Keratinocyte (primary cell): ENCODE measurements around the gene SCFD1. TPM values are rescaled to one million over a fixed set of nuclear protein-coding genes. Genes with fewer than 3 reads are reported as not detected.
"Not testable (repeated sequence)": the region's sequence is repeated elsewhere in the genome, so short reads cannot be mapped to it uniquely, and the experiment has no call there.

Experiments used
- DNase-seq: peaks from one replicate; pipeline ENCODE4 v3.0.0-alpha.2; 2011; ENCODE audit warnings: low read depth, missing footprints, low spot score
- FAIRE-seq: peaks from 2 replicates; lab custom pipeline; 2011; peaks lifted over from hg19 to GRCh38; lab: Jason Lieb, UNC
- H2AFZ ChIP-seq: 2 replicates; pipeline ENCODE4 v1.6.0; 2012; ENCODE audit warnings: low read length, control low read depth, inconsistent platforms; ENCODE audit not compliant: control insufficient read depth
- H3K27ac ChIP-seq: 2 replicates; pipeline ENCODE4 v1.5.1; 2011; ENCODE audit warnings: low read length; ENCODE audit not compliant: control insufficient read depth, insufficient read depth
- H3K27me3 ChIP-seq: 3 replicates; pipeline ENCODE4 v1.6.0; 2011; ENCODE audit warnings: low read length; ENCODE audit not compliant: control insufficient read depth, insufficient read depth; ENCODE audit errors: extremely low read depth
- H3K36me3 ChIP-seq, 2 experiments: 2 replicates in 1 of 2; 3 replicates in 1 of 2; pipeline ENCODE4 v1.5.1; 2011; ENCODE audit warnings: low read length in 2 of 2, mild to moderate bottlenecking in 1 of 2; ENCODE audit not compliant: control insufficient read depth in 2 of 2, insufficient read depth in 2 of 2; ENCODE audit errors: extremely low read depth in 1 of 2
- H3K4me1 ChIP-seq: 3 replicates; pipeline ENCODE4 v1.5.1; 2011; ENCODE audit warnings: low read length; ENCODE audit not compliant: control insufficient read depth, insufficient read depth; ENCODE audit errors: extremely low read depth
- H3K4me2 ChIP-seq: 3 replicates; pipeline ENCODE4 v1.6.0; 2011; ENCODE audit warnings: low read depth, low read length; ENCODE audit not compliant: control insufficient read depth, insufficient read depth; ENCODE audit errors: extremely low read depth
- H3K4me3 ChIP-seq, 3 experiments: fragments of 200-600 bp in 1 of 3; sonication (generic) in 1 of 3; 2 replicates in 2 of 3; 3 replicates in 1 of 3; pipeline ENCODE4 v1.5.1; 2011 to 2016; ENCODE audit warnings: low read length in 3 of 3, mild to moderate bottlenecking in 3 of 3, control low read depth in 2 of 3, inconsistent platforms in 1 of 3, low read depth in 1 of 3, mixed read lengths in 1 of 3, mixed run types in 1 of 3, moderate library complexity in 1 of 3; ENCODE audit not compliant: control insufficient read depth in 2 of 3, insufficient read depth in 2 of 3; ENCODE audit errors: extremely low read depth in 1 of 3
- H3K79me2 ChIP-seq: 2 replicates; pipeline ENCODE4 v1.6.0; 2012; ENCODE audit warnings: low read length; ENCODE audit not compliant: control insufficient read depth, insufficient read depth
- H3K9ac ChIP-seq: 3 replicates; pipeline ENCODE4 v1.6.0; 2011; ENCODE audit warnings: low read length; ENCODE audit not compliant: control insufficient read depth, insufficient read depth; ENCODE audit errors: extremely low read depth
- H3K9me1 ChIP-seq: 3 replicates; pipeline ENCODE4 v1.6.0; 2011; ENCODE audit warnings: low read length; ENCODE audit not compliant: control insufficient read depth, insufficient read depth; ENCODE audit errors: extremely low read depth
- H3K9me3 ChIP-seq: 2 replicates; pipeline ENCODE4 v1.5.1; 2012; ENCODE audit warnings: low read depth, low read length; ENCODE audit not compliant: control insufficient read depth
- H4K20me1 ChIP-seq: 3 replicates; pipeline ENCODE4 v1.6.0; 2011; ENCODE audit warnings: low read length; ENCODE audit not compliant: control insufficient read depth, insufficient read depth; ENCODE audit errors: extremely low read depth
- CTCF ChIP-seq, 3 experiments: IDR thresholded peaks in 1 of 3; conservative IDR thresholded peaks in 1 of 3; optimal IDR thresholded peaks in 1 of 3; 2 replicates in 2 of 3; 3 replicates in 1 of 3; pipeline versions ENCODE3 to v1.5.1; 2011; ENCODE audit warnings: low read length in 3 of 3, mild to moderate bottlenecking in 3 of 3, moderate library complexity in 2 of 3, control low read depth in 1 of 3, inconsistent platforms in 1 of 3; ENCODE audit not compliant: insufficient read depth in 2 of 3; ENCODE audit errors: extremely low read depth in 1 of 3
- EZH2 ChIP-seq: IDR thresholded peaks from one replicate; pipeline ENCODE4 v1.6.1; 2012; ENCODE audit warnings: inconsistent platforms, mild to moderate bottlenecking, low read length, moderate library complexity
- dilution Hi-C: fragments of 300-500 bp; cut with MboI; formaldehyde crosslinking; loops from one replicate; pipeline ENCODE4 v1.7.0; 2020; ENCODE audit warnings: low sequenced_read_pairs; ENCODE audit not compliant: extremely low pct_ligation_motif_present
- polyA plus RNA-seq, 5 experiments: library from polyadenylated mRNA; depleted of rRNA in 3 of 5; stranded (reverse) in 3 of 5; stranded (forward) in 1 of 5; unstranded in 1 of 5; fragments of >200 nt; gene quantifications; 1 replicate in 1 of 5; 2 replicates in 3 of 5; 3 replicates in 1 of 5; pipeline versions ENCODE4 v1.2.1 to v1.2.3, GENCODE V29; 2011 to 2012; ENCODE audit warnings: missing spikeins in 2 of 5, low read depth in 1 of 5, low replicate concordance in 1 of 5

SCFD1 gene
- polyA plus RNA-seq, 1 donor (not counting 4 experiments of a cell fraction or from before 2014, with no cell fraction given): 100 TPM

- Histone ChIP-seq H3K4me2 (no peak overlapping the region), H3K9ac (no peak overlapping the region), H3K36me3 (peaks cover 0 to 7% of the 10 kb centered on the region in 2 experiments), H3K4me3 (no peak overlapping the region), H3K27ac (no peak overlapping the region), H3K27me3 (no peaks in the 10 kb centered on the region), H3K4me1 (no peaks in the 10 kb centered on the region), H3K79me2 (no peaks in the 10 kb centered on the region), H4K20me1 (no peaks in the 10 kb centered on the region), H3K9me3 (no peaks in the 10 kb centered on the region), H2AFZ (no peak overlapping the region), H3K9me1 (no peaks in the 10 kb centered on the region)
- no peak for FAIRE-seq
- TF ChIP-seq CTCF (optimal IDR thresholded peaks at IDR 0.05 in 1 of 3, IDR thresholded peaks at IDR 0.05 in 1 of 3, conservative IDR thresholded peaks at IDR 0.05 in 1 of 3; ENCODE audit: extremely low read depth in 1 of 3, insufficient read depth in 2 of 3, low read length in 3 of 3): no peak
- no peak for TF ChIP-seq EZH2
- dilution Hi-C loops: no loop called here
- DNase-seq: no peak
Measured at GRCh38 chr14:30678926-30679431, 56.9 kb downstream of the SCFD1 start.

GRCh38 chr14:30680036-30680435 is 57.9 kb downstream of the SCFD1 start:
- DNase-seq (no peak), FAIRE-seq (no peak)
- dilution Hi-C loops: no loop called here
- H3K9ac ChIP-seq: no peak overlapping the region
- H4K20me1 ChIP-seq: no peaks in the 10 kb centered on the region
- H3K4me1 ChIP-seq: no peaks in the 10 kb centered on the region
- H3K9me3 ChIP-seq: no peaks in the 10 kb centered on the region
- H3K4me3 ChIP-seq: no peak overlapping the region
- H3K27me3 ChIP-seq: no peaks in the 10 kb centered on the region
- no peaks in the 10 kb centered on the region for H3K9me1 ChIP-seq
- H2AFZ ChIP-seq: no peak overlapping the region
- no peaks in the 10 kb centered on the region for H3K79me2 ChIP-seq
- TF ChIP-seq CTCF (optimal IDR thresholded peaks at IDR 0.05 in 1 of 3, IDR thresholded peaks at IDR 0.05 in 1 of 3, conservative IDR thresholded peaks at IDR 0.05 in 1 of 3; ENCODE audit: extremely low read depth in 1 of 3, insufficient read depth in 2 of 3, low read length in 3 of 3): no peak
- TF ChIP-seq EZH2: no peak
- no peak overlapping the region for H3K4me2 ChIP-seq
- H3K36me3 ChIP-seq: peaks cover 0 to 7% of the 10 kb centered on the region in 2 experiments
- H3K27ac ChIP-seq: no peak overlapping the region

GRCh38 chr14:30680776-30681175 is 58.7 kb downstream of the SCFD1 start:
- H3K27me3 ChIP-seq, H3K27ac ChIP-seq, H3K79me2 ChIP-seq, H3K9ac ChIP-seq, H2AFZ ChIP-seq, H3K4me1 ChIP-seq, H3K36me3 ChIP-seq, FAIRE-seq, H3K9me3 ChIP-seq, H4K20me1 ChIP-seq, H3K4me2 ChIP-seq, dilution Hi-C loops, H3K9me1 ChIP-seq, DNase-seq, H3K4me3 ChIP-seq: not testable (repeated sequence)
